ENCODE measurements around the gene NACC1.

DNA sequence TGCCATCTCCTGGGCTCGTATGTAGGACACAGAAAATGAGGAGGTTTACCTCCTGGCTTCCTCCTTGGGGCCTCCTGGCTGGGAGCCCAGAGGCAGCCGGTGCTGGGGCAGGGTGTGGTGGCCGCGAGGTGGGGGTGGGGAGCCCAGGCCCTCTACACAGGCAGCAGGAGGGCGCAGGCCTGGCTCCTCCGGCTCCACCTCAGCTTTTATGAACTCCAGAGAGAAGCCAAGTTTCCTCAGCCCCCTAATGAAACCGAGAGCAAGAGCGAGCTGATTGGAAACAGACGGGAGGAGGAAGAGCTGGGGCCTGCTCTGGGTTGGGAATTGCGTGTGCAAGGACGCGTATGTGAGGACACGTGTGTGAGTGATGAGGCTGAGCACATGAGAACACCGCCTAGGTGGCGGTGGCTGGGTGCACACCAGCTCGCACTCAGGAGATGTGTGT lies 38.5 kb upstream of the NACC1 start:
- TF ChIP-seq, protein P1, sequence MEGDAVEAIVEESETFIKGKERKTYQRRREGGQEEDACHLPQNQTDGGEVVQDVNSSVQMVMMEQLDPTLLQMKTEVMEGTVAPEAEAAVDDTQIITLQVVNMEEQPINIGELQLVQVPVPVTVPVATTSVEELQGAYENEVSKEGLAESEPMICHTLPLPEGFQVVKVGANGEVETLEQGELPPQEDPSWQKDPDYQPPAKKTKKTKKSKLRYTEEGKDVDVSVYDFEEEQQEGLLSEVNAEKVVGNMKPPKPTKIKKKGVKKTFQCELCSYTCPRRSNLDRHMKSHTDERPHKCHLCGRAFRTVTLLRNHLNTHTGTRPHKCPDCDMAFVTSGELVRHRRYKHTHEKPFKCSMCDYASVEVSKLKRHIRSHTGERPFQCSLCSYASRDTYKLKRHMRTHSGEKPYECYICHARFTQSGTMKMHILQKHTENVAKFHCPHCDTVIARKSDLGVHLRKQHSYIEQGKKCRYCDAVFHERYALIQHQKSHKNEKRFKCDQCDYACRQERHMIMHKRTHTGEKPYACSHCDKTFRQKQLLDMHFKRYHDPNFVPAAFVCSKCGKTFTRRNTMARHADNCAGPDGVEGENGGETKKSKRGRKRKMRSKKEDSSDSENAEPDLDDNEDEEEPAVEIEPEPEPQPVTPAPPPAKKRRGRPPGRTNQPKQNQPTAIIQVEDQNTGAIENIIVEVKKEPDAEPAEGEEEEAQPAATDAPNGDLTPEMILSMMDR (IDR thresholded peaks at IDR 0.05; ENCODE audit: low read depth, low read length): no peak
- TF ChIP-seq MYC (IDR thresholded peaks at IDR 0.05; ENCODE audit: low read depth, low read length): no peak

Measured in NB4 (cell line).